HG03196 (cell line): Measurements from ENCODE around the gene SLC9B1.
A peak's percentile ranks its signal among the peaks of the same experiment; 100 is the strongest.
"Not testable (repeated sequence)": the region's sequence is repeated elsewhere in the genome, so short reads cannot be mapped to it uniquely, and the experiment has no call there.

ENCODE experiments used
- ATAC-seq: cut with Tn5 transposase; IDR thresholded peaks from one replicate; pipeline ENCODE4 v1.9.1; 2021; ENCODE audit not compliant: unreplicated experiment

SLC9B1 gene

DNA sequence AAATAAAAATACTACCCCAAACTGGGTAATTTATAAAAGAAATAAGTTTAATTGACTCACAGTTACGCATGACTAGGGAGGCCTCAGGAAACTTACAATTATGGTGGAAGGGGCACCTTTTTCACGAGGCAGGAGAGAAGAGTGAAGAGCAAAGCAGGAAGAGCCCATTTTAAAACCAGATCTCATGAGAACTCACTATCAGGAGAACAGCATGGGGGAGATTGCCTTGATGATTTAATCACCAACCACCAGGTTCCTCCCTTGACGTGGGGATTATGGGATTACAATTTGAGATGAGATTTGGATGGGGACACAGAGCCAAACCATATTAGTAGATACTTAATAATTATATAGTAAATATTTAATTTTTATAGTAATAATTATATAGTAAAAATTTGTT, 140.6 kb downstream of the SLC9B1 start:
- ATAC-seq, result no peak

DNA sequence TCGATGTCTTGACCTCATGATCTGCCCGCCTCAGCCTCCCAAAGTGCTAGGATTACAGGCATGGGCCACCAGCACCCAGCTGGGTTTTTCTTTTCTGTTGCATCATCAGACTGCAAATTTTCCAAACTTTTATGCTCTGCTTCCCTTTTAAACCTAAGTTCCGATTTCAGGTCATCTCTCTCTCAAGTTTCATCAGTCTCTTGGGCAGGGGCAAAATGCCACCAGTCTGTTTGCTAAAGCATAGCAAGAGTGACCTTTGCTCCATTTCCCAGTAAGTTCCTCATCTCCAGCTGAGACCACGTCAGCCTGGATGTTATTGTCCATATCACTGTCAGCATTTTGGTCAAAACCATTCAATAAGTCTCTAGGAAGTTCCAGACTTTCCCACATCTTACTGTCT, 141.2 kb downstream of the SLC9B1 start:
- ATAC-seq, result not testable (repeated sequence)

GRCh38 chr4:102877477-102878106, 141.9 kb downstream of the SLC9B1 start:
- not testable (repeated sequence) for ATAC-seq

DNA sequence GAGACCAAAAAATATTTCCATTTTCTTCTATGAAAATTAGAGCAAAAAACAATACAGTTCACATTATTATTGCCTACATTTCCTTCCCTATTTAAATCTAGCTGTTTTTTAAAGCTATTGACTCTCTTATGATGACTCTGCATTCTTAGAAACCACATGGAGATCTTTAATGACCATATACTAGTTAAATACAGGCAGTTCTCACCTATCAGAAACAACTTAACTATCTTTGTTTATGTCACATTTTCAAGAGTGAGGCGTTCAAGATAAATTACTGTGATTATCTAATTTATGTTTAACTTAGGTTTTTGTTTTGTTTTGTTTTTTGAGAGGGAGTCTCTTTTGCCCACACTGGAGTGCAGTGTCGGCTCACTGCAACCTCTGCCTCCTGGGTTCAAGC, 147.7 kb downstream of the SLC9B1 start:
- no peak for ATAC-seq

DNA sequence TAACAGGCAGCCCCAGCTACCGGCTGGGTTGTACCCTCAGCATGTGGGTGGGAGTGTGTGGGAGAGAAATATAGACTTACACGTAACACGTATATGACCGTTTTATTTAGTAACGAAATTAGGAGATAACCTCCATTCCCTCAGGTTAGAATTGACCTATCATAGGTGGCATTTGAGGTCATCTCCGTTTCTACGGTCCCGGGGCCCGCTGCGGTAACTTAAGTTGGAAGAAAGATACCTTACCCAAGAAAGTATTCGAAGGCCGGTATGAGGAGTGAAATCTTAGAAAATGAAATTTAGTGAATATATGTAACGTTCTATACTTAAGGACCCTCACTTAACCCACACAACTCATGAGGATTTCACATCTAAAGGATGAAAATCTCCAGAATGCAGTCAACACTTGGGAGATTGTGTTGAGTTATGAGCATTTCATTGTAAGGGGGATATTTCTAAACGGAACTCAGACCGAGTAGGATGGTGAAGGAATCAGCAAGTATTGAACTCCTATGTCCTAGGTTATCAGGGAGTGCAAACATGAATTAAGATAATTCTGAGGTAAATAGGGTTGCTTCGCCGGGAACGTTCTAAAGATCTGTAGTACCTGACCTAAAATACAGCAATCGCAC, 149.8 kb downstream of the SLC9B1 start:
- ATAC-seq, result peak; percentile 21

- peak; percentile 90 for ATAC-seq
Measured at GRCh38 chr4:102868781-102869568, 150.5 kb downstream of the SLC9B1 start, which contains the start of gene CISD2. CISD2 (plus strand) TSS chr4:102868992; CDS start chr4:102869085, 93 bp downstream.

GRCh38 chr4:102868153-102868780, 151.2 kb downstream of the SLC9B1 start:
- no peak for ATAC-seq

DNA sequence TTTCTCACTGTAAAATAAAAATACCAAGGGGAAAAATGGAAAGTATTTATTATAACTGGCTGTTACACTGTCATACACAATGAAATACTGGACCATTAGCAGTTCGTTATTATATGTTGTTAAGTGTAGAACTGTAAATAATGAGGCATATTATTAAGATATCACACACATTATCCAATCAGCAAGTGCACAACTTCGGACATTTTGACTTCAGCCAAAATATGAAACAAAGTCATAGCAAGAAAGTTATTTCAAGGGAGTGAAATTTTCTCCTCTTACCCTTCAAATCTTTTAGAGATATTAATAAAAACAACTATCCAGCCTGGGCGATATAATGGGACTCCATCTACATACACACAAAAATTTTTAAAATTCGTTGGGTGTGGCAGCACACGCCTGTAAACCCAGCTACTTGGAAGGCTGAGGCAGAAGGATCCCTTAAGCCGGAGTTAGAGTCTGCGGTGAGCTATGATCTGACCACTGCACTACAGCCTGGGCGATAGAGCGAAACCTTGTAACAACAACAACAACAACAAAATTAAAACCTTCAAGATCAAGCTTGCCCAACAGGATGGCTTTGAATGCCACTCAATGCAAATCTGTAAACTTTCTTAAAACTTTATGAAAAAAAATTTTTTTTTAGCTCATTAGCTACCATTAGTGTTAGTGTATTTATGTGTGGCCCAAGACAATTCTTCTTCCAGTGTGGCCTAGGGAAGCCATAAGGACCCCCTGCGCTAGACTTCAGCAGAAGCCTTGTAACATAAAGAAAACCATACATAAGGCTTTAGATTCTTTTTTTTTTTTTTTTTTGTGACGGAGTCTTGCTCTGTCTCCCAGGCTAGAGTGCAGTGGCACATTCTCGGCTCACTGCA, 152.0 kb downstream of the SLC9B1 start:
- ATAC-seq, result no peak

- ATAC-seq, result not testable (repeated sequence)
Measured at GRCh38 chr4:102865327-102865726, 154.2 kb downstream of the SLC9B1 start.

DNA sequence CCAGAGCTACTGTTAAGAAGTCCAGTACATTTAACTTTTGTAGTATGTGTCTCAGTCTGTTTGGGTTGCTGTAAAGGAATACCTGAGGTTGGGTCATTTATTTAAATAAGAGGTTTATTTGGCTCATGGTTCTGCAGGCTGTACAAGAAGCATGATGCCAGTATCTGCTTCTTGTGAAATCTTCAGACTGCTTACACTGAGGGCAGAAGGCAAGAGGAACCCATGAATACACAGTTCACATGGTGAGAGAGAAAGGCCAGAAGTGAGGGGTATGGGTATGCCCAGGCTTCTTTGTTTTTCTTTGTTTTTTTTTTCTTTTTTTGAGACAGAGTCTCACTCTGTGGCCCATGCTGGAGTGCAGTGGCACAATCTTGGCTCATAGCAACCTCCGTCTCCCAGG, 156.8 kb downstream of the SLC9B1 start:
- ATAC-seq, result no peak

GRCh38 chr4:102862016-102862415, 157.5 kb downstream of the SLC9B1 start:
- ATAC-seq, result no peak

DNA sequence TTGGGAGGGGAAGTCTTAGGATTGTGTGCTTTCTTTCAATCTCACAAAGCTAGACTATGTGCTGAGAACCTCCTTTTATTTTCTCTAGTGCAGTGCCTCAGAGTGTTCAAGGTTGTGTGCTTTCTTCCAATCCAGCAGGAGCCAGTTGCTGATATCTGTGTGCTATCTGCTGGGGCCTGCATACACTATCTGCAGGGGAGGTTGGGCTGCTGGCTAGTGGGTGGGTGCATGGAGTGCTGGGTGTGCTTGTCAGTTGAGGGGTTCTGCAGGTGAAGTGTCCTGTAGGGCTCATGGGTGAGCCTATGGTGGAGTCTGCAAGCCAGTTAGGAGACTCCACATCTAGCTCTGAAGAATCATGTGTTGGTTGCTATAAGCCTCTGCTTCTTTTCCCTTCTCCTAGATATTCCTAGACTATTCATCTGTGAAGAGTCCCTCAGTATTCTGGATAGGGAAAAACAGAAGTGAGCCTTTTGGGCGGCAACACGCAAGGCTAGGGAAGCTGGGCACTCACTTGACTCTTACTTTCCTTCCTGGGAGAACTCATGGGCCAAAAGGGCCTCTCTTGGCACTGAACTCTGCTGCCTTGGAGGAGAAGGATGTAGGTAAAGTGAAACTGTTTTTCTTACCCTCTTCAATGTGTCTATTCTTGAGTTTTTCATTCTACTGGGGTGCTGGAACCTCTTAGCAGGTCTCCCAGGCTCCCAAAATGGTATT, 158.7 kb downstream of the SLC9B1 start:
- no peak for ATAC-seq

DNA sequence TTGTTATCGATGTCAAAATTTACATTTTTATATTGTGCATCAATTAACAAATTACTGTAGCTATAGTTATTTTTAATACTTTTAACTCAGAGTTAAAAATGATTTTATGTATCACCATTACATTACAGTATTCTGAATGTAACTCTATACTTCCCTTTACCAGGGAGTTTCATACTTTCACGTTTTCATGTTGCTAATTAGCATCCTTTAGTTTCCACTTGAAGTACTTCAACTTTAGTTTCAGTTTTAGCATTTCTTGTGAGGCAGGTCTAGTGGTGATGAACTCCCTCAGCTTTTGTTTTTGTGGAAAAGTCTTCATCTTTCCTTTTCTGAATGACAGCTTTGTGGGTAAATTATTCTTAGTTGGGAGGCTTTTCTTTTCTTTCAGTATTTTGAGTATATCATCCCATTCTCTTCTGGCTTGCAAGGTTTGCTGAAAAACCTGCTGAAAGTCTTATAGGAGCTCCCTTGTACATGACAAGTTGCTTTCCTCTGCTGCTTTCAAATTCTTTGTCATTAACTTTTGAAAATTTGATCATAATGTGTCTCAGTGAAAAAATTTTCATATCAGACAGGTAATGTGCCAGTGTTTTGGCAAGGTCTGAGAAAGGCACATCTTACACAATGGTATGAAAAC, 160.6 kb downstream of the SLC9B1 start:
- no peak for ATAC-seq
